Measurements from ENCODE around the gene DMD. TPM values are rescaled to one million over a fixed set of nuclear protein-coding genes. Genes with fewer than 3 reads are reported as not detected.

DMD gene
- total and polyA plus RNA-seq, 8 donors, result 6.8 to 117 (median 44.2) TPM

- H3K9me3 ChIP-seq, result no peaks in the 10 kb centered on the region
- no peaks in the 10 kb centered on the region for H3K27me3 ChIP-seq
- WGBS, 5 donors, result 51 to 75% (median 56%) methylated on average over 4 of the region's 4 CpGs
- no peak overlapping the region for H3K4me3 ChIP-seq
- no peak for TF ChIP-seq POLR2A (IDR thresholded peaks at IDR 0.05)
- no peak for DNase-seq
- intact Hi-C loops (cut with DNase I; ENCODE audit: low total_unique reads), result no loop called here
- H3K36me3 ChIP-seq, result no peaks in the 10 kb centered on the region
- H3K4me1 ChIP-seq, result peaks cover 0 to 6% (median 0%) of the 10 kb centered on the region in 4 donors
- no peak overlapping the region for H3K27ac ChIP-seq
Measured at GRCh38 chrX:31258166-31258565, 1953.2 kb downstream of the DMD start.

DNA sequence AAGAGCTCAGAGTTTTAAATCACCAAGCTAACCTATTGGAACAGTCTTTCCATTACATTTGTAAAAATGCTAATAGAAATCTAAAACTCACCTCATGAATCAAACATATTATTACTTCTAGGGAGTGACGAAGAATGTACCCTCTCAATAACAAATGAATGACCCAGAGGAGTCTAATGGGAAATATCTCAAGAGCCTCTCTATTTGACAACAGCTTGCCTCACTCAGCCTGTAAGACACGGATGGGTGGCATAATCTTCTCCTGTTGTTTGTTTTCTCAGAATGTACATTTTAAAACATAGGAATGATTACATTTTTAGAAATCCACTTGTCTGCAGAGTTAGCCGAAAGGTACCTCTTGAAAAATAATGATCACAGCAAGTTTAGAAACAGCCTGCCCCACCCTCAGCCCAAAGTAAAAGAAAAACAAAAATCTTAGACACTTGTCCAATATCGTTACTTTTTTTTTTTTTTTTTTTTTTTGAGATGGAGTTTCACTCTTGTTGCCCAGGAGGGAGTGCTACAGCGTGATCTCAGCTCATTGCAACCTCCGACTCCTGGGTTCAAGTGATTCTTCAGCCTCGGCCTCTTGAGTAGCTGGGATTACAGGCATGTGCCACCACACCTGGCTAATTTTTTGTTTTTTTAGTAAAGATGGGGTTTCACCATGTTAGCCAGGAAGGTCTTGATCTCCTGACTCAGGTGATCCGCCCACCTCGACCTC, 1955.9 kb downstream of the DMD start:
- 72 to 85% (median 83%) methylated on average over 9 of the region's 9 CpGs for WGBS, 5 donors
- Histone ChIP-seq H3K27me3 (no peaks in the 10 kb centered on the region), H3K4me1 (no peaks in the 10 kb centered on the region), H3K9me3 (no peaks in the 10 kb centered on the region), H3K27ac (no peak overlapping the region), H3K36me3 (no peaks in the 10 kb centered on the region), H3K4me3 (no peak overlapping the region)
- TF ChIP-seq POLR2AphosphoS5 (IDR thresholded peaks at IDR 0.05) (no peak), EP300 (IDR thresholded peaks at IDR 0.05) (no peak), POLR2A (IDR thresholded peaks at IDR 0.05) (no peak), CTCF (IDR thresholded peaks at IDR 0.05) (no peak)
- DNase-seq, result no peak
- intact Hi-C loops (cut with DNase I; ENCODE audit: low total_unique reads), result no loop called here

GRCh38 chrX:31252133-31252532, 1959.2 kb downstream of the DMD start:
- H3K36me3 ChIP-seq, result no peaks in the 10 kb centered on the region
- intact Hi-C loops (cut with DNase I; ENCODE audit: low total_unique reads), result no loop called here
- TF ChIP-seq POLR2AphosphoS5 (IDR thresholded peaks at IDR 0.05), result no peak
- no peak for TF ChIP-seq EP300 (IDR thresholded peaks at IDR 0.05)
- no peak for TF ChIP-seq CTCF (IDR thresholded peaks at IDR 0.05)
- no peak for TF ChIP-seq POLR2A (IDR thresholded peaks at IDR 0.05)
- no peak overlapping the region for H3K27ac ChIP-seq
- 52 to 85% (median 59%) methylated on average over 3 of the region's 3 CpGs for WGBS, 5 donors
- no peak for DNase-seq
- H3K4me1 ChIP-seq, result no peaks in the 10 kb centered on the region
- no peaks in the 10 kb centered on the region for H3K9me3 ChIP-seq
- H3K4me3 ChIP-seq, result no peak overlapping the region
- no peaks in the 10 kb centered on the region for H3K27me3 ChIP-seq

DNA sequence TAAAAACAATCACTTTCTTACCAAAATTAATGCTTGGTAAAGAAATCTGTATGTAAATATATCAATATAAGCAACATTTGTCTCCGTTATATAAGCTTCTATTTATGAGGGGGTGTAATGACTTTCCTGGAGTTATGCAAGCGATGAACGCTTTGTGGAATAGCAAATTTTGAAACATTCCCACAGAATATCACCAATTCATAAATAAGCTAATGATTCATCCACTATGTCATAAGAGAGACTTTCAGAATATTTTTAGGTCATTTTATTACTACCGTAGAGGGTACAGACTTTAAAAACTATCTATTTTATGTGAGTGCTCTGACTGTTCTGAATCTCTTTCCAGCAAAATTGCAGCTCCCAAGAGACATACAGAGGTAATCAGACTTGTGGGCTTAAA, 1960.0 kb downstream of the DMD start:
- no peaks in the 10 kb centered on the region for H3K36me3 ChIP-seq
- H3K4me1 ChIP-seq, result no peaks in the 10 kb centered on the region
- no peaks in the 10 kb centered on the region for H3K27me3 ChIP-seq
- H3K4me3 ChIP-seq, result no peak overlapping the region
- TF ChIP-seq EP300 (IDR thresholded peaks at IDR 0.05), result no peak
- TF ChIP-seq CTCF (IDR thresholded peaks at IDR 0.05), result no peak
- no peak for TF ChIP-seq POLR2AphosphoS5 (IDR thresholded peaks at IDR 0.05)
- TF ChIP-seq POLR2A (IDR thresholded peaks at IDR 0.05), result no peak
- H3K27ac ChIP-seq, result no peak overlapping the region
- intact Hi-C loops (cut with DNase I; ENCODE audit: low total_unique reads), result no loop called here
- no peak for DNase-seq
- 69 to 92% (median 88%) methylated on average over 4 of the region's 4 CpGs for WGBS, 5 donors
- no peaks in the 10 kb centered on the region for H3K9me3 ChIP-seq

- no peak for DNase-seq
- H3K36me3 ChIP-seq, result no peaks in the 10 kb centered on the region
- H3K4me1 ChIP-seq, result no peaks in the 10 kb centered on the region
- no peak overlapping the region for H3K27ac ChIP-seq
- no peaks in the 10 kb centered on the region for H3K9me3 ChIP-seq
- no peaks in the 10 kb centered on the region for H3K27me3 ChIP-seq
- intact Hi-C loops (cut with DNase I; ENCODE audit: low total_unique reads), result no loop called here
- no peak overlapping the region for H3K4me3 ChIP-seq
- no peak for TF ChIP-seq EP300 (IDR thresholded peaks at IDR 0.05)
- 41 to 83% (median 53%) methylated on average over 4 of the region's 4 CpGs for WGBS, 5 donors
Measured at GRCh38 chrX:31245714-31246113, 1965.6 kb downstream of the DMD start.
